Gastrocnemius medialis (tissue), 4 donors: ENCODE measurements around the gene KCNQ4.

ENCODE experiments used
- CTCF ChIP-seq, 5 experiments: fragments of 450-650 bp in 3 of 5; fragments of 200-600 bp in 2 of 5; sonication (generic) in 2 of 5; IDR thresholded peaks in 4 of 5; conservative IDR thresholded peaks in 1 of 5; 1 replicate in 4 of 5; 2 replicates in 1 of 5; pipeline ENCODE4 v1.5.1; 2016 to 2019; ENCODE audit warnings: antibody characterized with exemption in 5 of 5, mild to moderate bottlenecking in 3 of 5, moderate library complexity in 3 of 5
- POLR2A ChIP-seq, 2 donors: fragments of 450-650 bp; IDR thresholded peaks; one replicate each; pipeline ENCODE4 v1.6.1; 2017; ENCODE audit warnings: antibody characterized with exemption in 2 of 2, mild to moderate bottlenecking in 2 of 2, moderate library complexity in 2 of 2

- TF ChIP-seq CTCF (IDR thresholded peaks at IDR 0.05 in 4 of 5, conservative IDR thresholded peaks at IDR 0.05 in 1 of 5) (no peak), POLR2A (IDR thresholded peaks at IDR 0.05) (no peak)
Measured at GRCh38 chr1:40842207-40842606, 58.6 kb downstream of the KCNQ4 start.
